H1 (cell line): ENCODE results near the gene RAP1GAP. TPM values are rescaled to one million over a fixed set of nuclear protein-coding genes. Genes with fewer than 3 reads are reported as not detected.

Experiments used
- CTCF ChIA-PET: fragments of 300-600 bp; sonication (Branson Sonifier 250); formaldehyde crosslinking; loops from one replicate; lab custom pipeline; 2021; ENCODE audit not compliant: partially characterized antibody; lab: Charles Lee
- POLR2A ChIA-PET: fragments of 300-600 bp; sonication (Branson Sonifier 250); formaldehyde crosslinking; loops from one replicate; lab custom pipeline; 2021; ENCODE audit warnings: inconsistent platforms; ENCODE audit not compliant: partially characterized antibody; lab: Charles Lee
- DNase-seq, 2 experiments: peaks; one replicate each; pipeline versions ENCODE4 v3.0.0 to v3.0.0-alpha.2; 2010 to 2022; ENCODE audit warnings: low spot score in 2 of 2, low read depth in 1 of 2, mixed read lengths in 1 of 2
- FAIRE-seq: peaks from 2 replicates; lab custom pipeline; 2011; peaks lifted over from hg19 to GRCh38; lab: Jason Lieb, UNC
- H2AFZ ChIP-seq: 2 replicates; pipeline ENCODE4 v1.8.1; 2012; ENCODE audit warnings: low read length, inconsistent platforms
- H2AK5ac ChIP-seq: 2 replicates; pipeline ENCODE4 v1.6.1; 2013; ENCODE audit warnings: low read depth, low read length
- H2BK120ac ChIP-seq: replicated peaks from 2 replicates; pipeline ENCODE3; 2013; ENCODE audit warnings: low read depth, low read length, inconsistent platforms
- H2BK12ac ChIP-seq: 2 replicates; pipeline ENCODE4 v1.6.1; 2013; ENCODE audit warnings: low read depth, low read length
- H2BK15ac ChIP-seq: 2 replicates; pipeline ENCODE4 v1.6.1; 2013; ENCODE audit warnings: low read length
- H2BK20ac ChIP-seq: 2 replicates; pipeline ENCODE4 v1.6.1; 2013; ENCODE audit warnings: low read length
- H2BK5ac ChIP-seq: 2 replicates; pipeline ENCODE4 v1.6.1; 2013; ENCODE audit warnings: low read depth, low read length
- H3K14ac ChIP-seq: 2 replicates; pipeline ENCODE4 v1.6.1; 2013; ENCODE audit warnings: inconsistent platforms; ENCODE audit not compliant: insufficient read length
- H3K18ac ChIP-seq: 2 replicates; pipeline ENCODE4 v1.6.1; 2013; ENCODE audit warnings: low read length; ENCODE audit errors: extremely low read depth
- H3K23ac ChIP-seq: 2 replicates; pipeline ENCODE4 v1.6.1; 2013; ENCODE audit warnings: inconsistent platforms; ENCODE audit not compliant: insufficient read length
- H3K23me2 ChIP-seq: 2 replicates; pipeline ENCODE4 v1.6.1; 2013; ENCODE audit warnings: low read depth, low read length
- H3K27ac ChIP-seq: 2 replicates; pipeline ENCODE4 v1.6.1; 2011; ENCODE audit warnings: low read depth, low read length, inconsistent platforms
- H3K27me3 ChIP-seq, 4 experiments: replicated peaks in 1 of 4; 1 replicate in 1 of 4; 2 replicates in 3 of 4; pipeline versions ENCODE4 v1.6.1 to v1.8.1; 2011 to 2013; ENCODE audit warnings: low read length in 3 of 4, mild to moderate bottlenecking in 3 of 4, inconsistent platforms in 2 of 4, mixed read lengths in 2 of 4, moderate library complexity in 1 of 4; ENCODE audit not compliant: control insufficient read depth in 3 of 4, insufficient read depth in 3 of 4; ENCODE audit errors: extremely low read depth in 1 of 4
- H3K36me3 ChIP-seq, 4 experiments: 2 replicates each; pipeline versions ENCODE4 v1.6.1 to v1.8.1; 2011 to 2013; ENCODE audit warnings: mild to moderate bottlenecking in 4 of 4, low read length in 3 of 4, moderate library complexity in 2 of 4, control low read depth in 1 of 4, inconsistent platforms in 1 of 4; ENCODE audit not compliant: insufficient read depth in 4 of 4, control insufficient read depth in 2 of 4
- H3K4ac ChIP-seq: replicated peaks from 2 replicates; pipeline ENCODE3; 2013; ENCODE audit warnings: low read length, low read depth, mixed read lengths, inconsistent platforms; ENCODE audit not compliant: insufficient read length
- H3K4me1 ChIP-seq, 4 experiments: replicated peaks in 1 of 4; 1 replicate in 1 of 4; 2 replicates in 3 of 4; pipeline versions ENCODE4 v1.6.1 to v1.8.1; 2011 to 2013; ENCODE audit warnings: low read length in 3 of 4, inconsistent platforms in 2 of 4, mixed read lengths in 1 of 4; ENCODE audit not compliant: insufficient read depth in 4 of 4, control insufficient read depth in 3 of 4
- H3K4me2 ChIP-seq, 2 experiments: 2 replicates each; pipeline versions ENCODE4 v1.6.1 to v1.8.1; 2011 to 2013; ENCODE audit warnings: low read depth in 2 of 2, low read length in 2 of 2, control low read depth in 1 of 2, inconsistent platforms in 1 of 2, mild to moderate bottlenecking in 1 of 2; ENCODE audit not compliant: insufficient read depth in 1 of 2
- H3K4me3 ChIP-seq, 4 experiments: fragments of 200-600, 300-600 bp in 1 of 4; sonication (generic), shearing (Covaris generic), sonication (Bioruptor Twin) in 1 of 4; 2 replicates each; pipeline versions ENCODE4 v1.5.1 to v1.8.1; 2011 to 2016; ENCODE audit warnings: low read length in 4 of 4, low read depth in 3 of 4, control low read depth in 2 of 4, inconsistent platforms in 2 of 4, mild to moderate bottlenecking in 2 of 4, mixed read lengths in 1 of 4, moderate library complexity in 1 of 4; ENCODE audit not compliant: insufficient read depth in 2 of 4; ENCODE audit errors: extremely low read depth in 1 of 4
- H3K56ac ChIP-seq: replicated peaks from 2 replicates; pipeline ENCODE3; 2013; ENCODE audit warnings: low read depth, mild to moderate bottlenecking, mixed read lengths, low read length, inconsistent platforms; ENCODE audit not compliant: insufficient read length
- H3K79me1 ChIP-seq: 2 replicates; pipeline ENCODE4 v1.6.1; 2013; ENCODE audit warnings: low read depth, low read length, control low read depth
- H3K79me2 ChIP-seq, 2 experiments: 2 replicates each; pipeline versions ENCODE4 v1.6.1 to v1.8.1; 2012 to 2013; ENCODE audit warnings: low read length in 2 of 2, mild to moderate bottlenecking in 2 of 2, inconsistent platforms in 1 of 2; ENCODE audit not compliant: insufficient read depth in 2 of 2, control insufficient read depth in 1 of 2
- H3K9ac ChIP-seq, 4 experiments: replicated peaks in 1 of 4; 1 replicate in 1 of 4; 2 replicates in 3 of 4; pipeline versions ENCODE4 v1.6.1 to v1.8.1; 2011 to 2013; ENCODE audit warnings: low read depth in 3 of 4, low read length in 3 of 4, control low read depth in 2 of 4, mild to moderate bottlenecking in 2 of 4, moderate library complexity in 2 of 4, inconsistent platforms in 1 of 4; ENCODE audit errors: extremely low read depth in 1 of 4
- H3K9me3 ChIP-seq, 2 experiments: 2 replicates each; pipeline versions ENCODE4 v1.6.1 to v1.8.1; 2012 to 2013; ENCODE audit warnings: mild to moderate bottlenecking in 2 of 2, moderate library complexity in 2 of 2, control low read depth in 1 of 2, inconsistent platforms in 1 of 2, low read depth in 1 of 2, low read length in 1 of 2, mixed read lengths in 1 of 2; ENCODE audit not compliant: insufficient read depth in 2 of 2
- H4K20me1 ChIP-seq, 2 experiments: replicated peaks in 1 of 2; 2 replicates each; pipeline versions ENCODE3 to v1.8.1; 2011 to 2013; ENCODE audit warnings: inconsistent platforms in 2 of 2, low read length in 2 of 2, mild to moderate bottlenecking in 1 of 2; ENCODE audit not compliant: insufficient read depth in 2 of 2, control insufficient read depth in 1 of 2
- H4K5ac ChIP-seq: 2 replicates; pipeline ENCODE4 v1.6.1; 2013; ENCODE audit warnings: low read length, low read depth, mixed read lengths, inconsistent platforms; ENCODE audit not compliant: insufficient read length
- H4K8ac ChIP-seq: 2 replicates; pipeline ENCODE4 v1.8.0; 2013; ENCODE audit warnings: mild to moderate bottlenecking, moderate library complexity, low read length, inconsistent platforms; ENCODE audit not compliant: insufficient read depth; ENCODE audit errors: extremely low read depth
- H4K91ac ChIP-seq: replicated peaks from 2 replicates; pipeline ENCODE3; 2013; ENCODE audit warnings: low read length, mixed read lengths, inconsistent platforms; ENCODE audit not compliant: insufficient read length
- BRCA1 ChIP-seq: IDR thresholded peaks from 2 replicates; pipeline ENCODE4 v1.6.1; 2012; ENCODE audit warnings: low read depth, low read length, improper control_type of control experiment
- CHD2 ChIP-seq: IDR thresholded peaks from 2 replicates; pipeline ENCODE4 v1.6.1; 2012; ENCODE audit warnings: low read length, improper control_type of control experiment
- CTCF ChIP-seq, 3 experiments: IDR thresholded peaks; 1 replicate in 2 of 3; 2 replicates in 1 of 3; pipeline versions ENCODE4 v1.5.1 to v1.6.1; 2011; ENCODE audit warnings: low read length in 3 of 3, mild to moderate bottlenecking in 3 of 3, inconsistent platforms in 2 of 3, low read depth in 1 of 3, moderate library complexity in 1 of 3; ENCODE audit not compliant: insufficient read depth in 1 of 3; ENCODE audit errors: control extremely low read depth in 1 of 3
- E2F6 ChIP-seq: IDR thresholded peaks from 2 replicates; pipeline ENCODE4 v1.6.1; 2012; ENCODE audit warnings: inconsistent platforms
- EP300 ChIP-seq, 2 experiments: IDR thresholded peaks; 1 replicate in 1 of 2; 2 replicates in 1 of 2; pipeline ENCODE4 v1.6.1; 2011 to 2012; ENCODE audit warnings: low read depth in 2 of 2, low read length in 2 of 2, mild to moderate bottlenecking in 2 of 2, borderline replicate concordance in 1 of 2, inconsistent platforms in 1 of 2, moderate library complexity in 1 of 2
- JUN ChIP-seq: IDR thresholded peaks from 2 replicates; pipeline ENCODE4 v1.6.1; 2011; ENCODE audit warnings: low read depth, mild to moderate bottlenecking, improper control_type of control experiment, low read length
- NRF1 ChIP-seq: IDR thresholded peaks from 2 replicates; pipeline ENCODE4 v1.6.1; 2011; ENCODE audit warnings: mild to moderate bottlenecking, low read depth, low read length, improper control_type of control experiment
- RBBP5 ChIP-seq: IDR thresholded peaks from 2 replicates; pipeline ENCODE4 v1.7.1; 2012; ENCODE audit warnings: low read depth, mild to moderate bottlenecking, inconsistent platforms, low read length, moderate library complexity, borderline replicate concordance
- SAP30 ChIP-seq: fragments of 300-600 bp; sonication (generic); IDR thresholded peaks from 2 replicates; pipeline ENCODE4 v1.7.1; 2012; ENCODE audit warnings: low read length, moderate library complexity, mild to moderate bottlenecking, inconsistent platforms; ENCODE audit not compliant: insufficient read depth, insufficient replicate concordance
- SIN3A ChIP-seq, 2 experiments: IDR thresholded peaks in 1 of 2; conservative IDR thresholded peaks in 1 of 2; 2 replicates each; pipeline ENCODE4 v1.6.1; 2011 to 2012; ENCODE audit warnings: low read length in 2 of 2, improper control_type of control experiment in 1 of 2, low read depth in 1 of 2, mild to moderate bottlenecking in 1 of 2
- WGBS, 2 experiments: shearing (Covaris generic) in 1 of 2; methylation state at CpG; one replicate each; pipeline versions ENCODE4 v1.1.6 to v1.1.7; 2013 to 2015; ENCODE audit warnings: low lambda C conversion rate in 2 of 2, mixed read lengths in 2 of 2, inconsistent platforms in 1 of 2, low coverage in 1 of 2, missing lambda C conversion rate in 1 of 2; ENCODE audit not compliant: insufficient replicate concordance in 2 of 2, insufficient coverage in 1 of 2, insufficient read length in 1 of 2; ENCODE audit errors: extremely low coverage in 1 of 2, missing lambda C conversion rate in 1 of 2; 5-methylcytosine and 5-hydroxymethylcytosine counted together
- polyA plus RNA-seq, 7 experiments: library from polyadenylated mRNA; depleted of rRNA in 3 of 7; stranded (reverse) in 5 of 7; unstranded in 2 of 7; fragments of >200 nt in 5 of 7; fragments of 200-250 nt in 2 of 7; gene quantifications; 1 replicate in 5 of 7; 2 replicates in 1 of 7; 4 replicates in 1 of 7; pipeline versions ENCODE4 v1.2.1 to v1.2.3, GENCODE V29; 2011 to 2013; ENCODE audit warnings: missing spikeins in 2 of 7, mixed read lengths in 2 of 7
- total RNA-seq: library from RNA; stranded (reverse); fragmentation: NEBNext Ultra II Directional; extraction: Animal tissue kit (Norgen Biotek cat#: 25700); gene quantifications from 2 replicates; pipeline ENCODE4 v1.2.1, GENCODE V29; 2021

The RAP1GAP gene
- total and polyA plus RNA-seq, 2 of the 8 experiments (the other 6 are each of a cell fraction or from before 2014, with no cell fraction given) = 8.4 TPM

- no peak overlapping the region for H3K56ac ChIP-seq
- no peak overlapping the region for H3K18ac ChIP-seq
- H3K23ac ChIP-seq = no peak overlapping the region
- H2BK20ac ChIP-seq = no peak overlapping the region
- no peak overlapping the region for H4K91ac ChIP-seq
- H2AK5ac ChIP-seq = no peak overlapping the region
- no peak overlapping the region for H2BK120ac ChIP-seq
- H4K8ac ChIP-seq = no peak overlapping the region; the same call in 1 of the 2 replicates
- no peak overlapping the region for H3K4ac ChIP-seq
- 90% methylated on average over 10 of the region's 10 CpGs; no CpG with 5 or more reads in 1 of the 2 experiments for WGBS, 2 experiments
- H4K5ac ChIP-seq = no peak overlapping the region
- no peak overlapping the region for H2BK12ac ChIP-seq
- H2BK15ac ChIP-seq = no peak overlapping the region
- H3K27ac ChIP-seq = no peak overlapping the region
- no peak overlapping the region for H2BK5ac ChIP-seq
- H3K4me1 ChIP-seq = no peaks in the 10 kb centered on the region; a peak in 1 of 7 replicates
- DNase-seq (no peak), FAIRE-seq (no peak)
- no peaks in the 10 kb centered on the region for H3K79me2 ChIP-seq
- no peak overlapping the region for H3K4me3 ChIP-seq
- no peaks in the 10 kb centered on the region for H3K9me3 ChIP-seq
- no peak overlapping the region for H3K14ac ChIP-seq
- peaks cover 0 to 2% of the 10 kb centered on the region in 2 experiments for H4K20me1 ChIP-seq
- H3K4me2 ChIP-seq = no peak overlapping the region
- H3K79me1 ChIP-seq = no peaks in the 10 kb centered on the region
- POLR2A ChIA-PET = interaction anchor here (1.2 to 1.5 kb wide), 2 partner anchors 14 to 24 kb away, joined by 3 to 5 read pairs; no protein-coding TSS in a partner anchor
- H3K36me3 ChIP-seq = no peaks in the 10 kb centered on the region; a peak in 1 of 8 replicates
- H3K27me3 ChIP-seq = no peaks in the 10 kb centered on the region
- H3K23me2 ChIP-seq = no peaks in the 10 kb centered on the region; the same call in 1 of the 2 replicates
- CTCF ChIA-PET = interaction anchor here (1.0 to 1.2 kb wide), 2 partner anchors 9 to 471 kb away, joined by 3 read pairs; no protein-coding TSS in a partner anchor
- H2AFZ ChIP-seq = no peak overlapping the region
- no peak overlapping the region for H3K9ac ChIP-seq
- TF ChIP-seq NRF1 = no peak
- no peak for TF ChIP-seq CTCF (IDR thresholded peaks at IDR 0.05; ENCODE audit: control extremely low read depth in 1 of 3, insufficient read depth in 1 of 3, low read depth in 1 of 3, low read length in 3 of 3)
- no peak for TF ChIP-seq JUN
- no peak for TF ChIP-seq RBBP5
- no peak for TF ChIP-seq CHD2
- no peak for TF ChIP-seq BRCA1
- no peak for TF ChIP-seq EP300 (IDR thresholded peaks at IDR 0.05; ENCODE audit: borderline replicate concordance in 1 of 2, low read depth in 2 of 2, low read length in 2 of 2)
- no peak for TF ChIP-seq SAP30
- no peak for TF ChIP-seq SIN3A (conservative IDR thresholded peaks at IDR 0.05 in 1 of 2, IDR thresholded peaks at IDR 0.05 in 1 of 2; ENCODE audit: low read depth in 1 of 2, low read length in 2 of 2)
- no peak for TF ChIP-seq E2F6
Measured at GRCh38 chr1:21644348-21644747, 24.8 kb downstream of the RAP1GAP start.
